ENCODE data around the gene TBC1D30.

GRCh38 chr12:64814432-64814831 is 10.0 kb upstream of the TBC1D30 start:
- TF ChIP-seq CTCF (conservative IDR thresholded peaks at IDR 0.05; ENCODE audit: low read depth, low read length) (no peak), EZH2 (IDR thresholded peaks at IDR 0.05; ENCODE audit: borderline replicate concordance, low read depth, low read length, poor library complexity, severe bottlenecking) (no peak)
